GM12892 (cell line): Measurements from ENCODE around the gene CFAP61.

Experiments
- POLR2A ChIP-seq: IDR thresholded peaks from 2 replicates; pipeline ENCODE4 v1.6.1; 2011; ENCODE audit warnings: low read depth, low read length, control low read depth
- POLR2AphosphoS5 ChIP-seq: IDR thresholded peaks from 2 replicates; pipeline ENCODE4 v1.6.1; 2011; ENCODE audit warnings: low read depth, low read length, control low read depth
- TAF1 ChIP-seq: IDR thresholded peaks from 2 replicates; pipeline ENCODE4 v1.6.1; 2011; ENCODE audit warnings: low read depth, mild to moderate bottlenecking, control low read depth, low read length, borderline replicate concordance

DNA sequence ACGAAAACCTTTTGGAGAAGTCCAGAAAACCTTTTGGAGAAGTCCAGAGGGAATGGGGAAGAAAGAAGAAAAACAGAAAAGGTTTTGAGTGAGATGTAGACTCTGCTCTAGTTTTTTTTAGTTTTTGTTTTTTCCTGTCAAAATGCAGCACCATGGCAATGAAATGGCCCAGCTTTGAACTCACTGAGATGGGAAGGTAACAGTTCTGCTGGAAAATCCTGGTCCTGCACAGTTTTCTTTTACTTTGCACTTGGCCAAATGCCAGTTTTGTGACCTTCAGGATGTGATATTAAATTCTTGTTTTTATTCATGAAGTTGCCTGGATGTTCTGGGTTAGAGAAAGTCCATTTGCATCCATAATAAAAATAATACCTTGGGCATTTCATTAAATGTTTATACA is 145.7 kb downstream of the CFAP61 start:
- no peak for TF ChIP-seq POLR2AphosphoS5
- no peak for TF ChIP-seq POLR2A
- no peak for TF ChIP-seq TAF1
